Measurements from ENCODE around the gene PFN1.
"Not testable (repeated sequence)": the region's sequence is repeated elsewhere in the genome, so short reads cannot be mapped to it uniquely, and the experiment has no call there.

PFN1 gene

DNA sequence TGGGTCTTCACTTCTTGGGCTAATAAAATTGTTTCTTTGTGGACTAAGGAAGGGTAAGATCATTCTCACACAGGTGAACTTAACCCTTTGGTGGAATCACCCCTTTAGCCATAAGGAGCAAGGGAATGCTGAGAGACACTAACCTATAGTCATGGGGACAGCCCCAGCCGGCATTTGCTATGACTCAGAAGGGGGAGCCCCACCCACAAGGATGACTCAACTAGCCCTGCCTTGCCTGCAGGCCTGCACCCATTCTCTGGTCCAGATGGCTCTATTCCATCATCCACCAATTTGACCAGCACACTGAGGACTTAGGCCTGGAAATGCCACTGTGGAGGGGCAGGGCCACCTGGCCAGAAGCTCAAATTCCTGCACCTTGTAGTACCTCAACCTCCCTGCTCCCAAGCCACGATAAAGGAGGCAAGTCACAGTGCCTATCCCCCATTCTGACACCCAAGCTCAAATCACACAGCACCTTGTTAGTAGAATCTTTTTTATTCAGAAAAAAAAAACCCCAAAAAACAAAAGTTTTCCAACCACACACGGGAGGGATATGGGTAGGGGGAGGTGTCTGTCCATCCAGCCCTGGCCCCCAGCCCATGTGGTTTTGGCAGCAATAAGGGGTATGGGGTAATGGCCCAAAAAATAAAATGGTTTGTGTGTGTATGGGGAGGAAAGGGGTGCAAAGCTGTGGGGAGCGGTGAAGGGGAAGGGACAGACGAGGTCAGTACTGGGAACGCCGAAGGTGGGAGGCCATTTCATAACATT, 3.0 kb downstream of the PFN1 start:
- peak; percentile 84 for DNase-seq

DNA sequence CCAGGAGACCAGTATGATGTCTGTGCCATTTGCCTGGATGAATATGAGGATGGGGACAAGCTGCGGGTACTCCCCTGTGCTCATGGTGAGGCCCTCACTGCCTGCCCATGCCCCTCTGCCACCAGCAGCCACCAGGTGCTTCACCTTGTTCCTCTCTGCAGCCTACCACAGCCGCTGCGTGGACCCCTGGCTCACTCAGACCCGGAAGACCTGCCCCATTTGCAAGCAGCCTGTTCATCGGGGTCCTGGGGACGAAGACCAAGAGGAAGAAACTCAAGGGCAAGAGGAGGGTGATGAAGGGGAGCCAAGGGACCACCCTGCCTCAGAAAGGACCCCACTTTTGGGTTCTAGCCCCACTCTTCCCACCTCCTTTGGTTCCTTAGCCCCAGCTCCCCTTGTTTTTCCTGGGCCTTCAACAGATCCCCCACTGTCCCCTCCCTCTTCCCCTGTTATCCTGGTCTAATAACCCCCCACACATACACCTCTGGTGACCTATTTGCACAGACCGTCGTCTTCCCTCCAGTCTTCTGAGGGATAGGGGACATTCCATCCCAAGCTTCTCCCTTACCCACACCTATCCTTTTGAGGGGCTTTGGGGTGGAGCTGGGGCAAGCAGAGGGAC, 3.7 kb downstream of the PFN1 start:
- no peak for DNase-seq

DNA sequence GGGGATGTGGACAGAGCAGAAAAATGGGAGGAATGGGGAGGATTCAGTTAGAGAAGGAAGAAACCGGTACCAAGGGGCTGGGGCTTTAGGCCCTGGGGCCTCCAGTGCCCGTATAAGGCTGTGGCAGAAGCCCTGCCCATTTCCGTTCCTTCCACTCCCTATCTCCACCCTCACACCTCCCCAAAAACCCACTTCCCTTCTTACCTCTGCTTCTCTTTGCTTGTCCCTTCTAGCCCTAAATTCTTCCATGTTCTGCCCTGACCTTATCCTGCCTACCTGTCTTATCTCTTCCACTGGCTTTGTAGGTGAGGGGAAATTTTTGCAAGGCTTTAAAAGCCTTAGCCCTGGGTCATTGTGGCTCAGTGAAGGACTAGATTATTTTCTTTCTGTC, 4.2 kb downstream of the PFN1 start:
- no peak for DNase-seq

DNA sequence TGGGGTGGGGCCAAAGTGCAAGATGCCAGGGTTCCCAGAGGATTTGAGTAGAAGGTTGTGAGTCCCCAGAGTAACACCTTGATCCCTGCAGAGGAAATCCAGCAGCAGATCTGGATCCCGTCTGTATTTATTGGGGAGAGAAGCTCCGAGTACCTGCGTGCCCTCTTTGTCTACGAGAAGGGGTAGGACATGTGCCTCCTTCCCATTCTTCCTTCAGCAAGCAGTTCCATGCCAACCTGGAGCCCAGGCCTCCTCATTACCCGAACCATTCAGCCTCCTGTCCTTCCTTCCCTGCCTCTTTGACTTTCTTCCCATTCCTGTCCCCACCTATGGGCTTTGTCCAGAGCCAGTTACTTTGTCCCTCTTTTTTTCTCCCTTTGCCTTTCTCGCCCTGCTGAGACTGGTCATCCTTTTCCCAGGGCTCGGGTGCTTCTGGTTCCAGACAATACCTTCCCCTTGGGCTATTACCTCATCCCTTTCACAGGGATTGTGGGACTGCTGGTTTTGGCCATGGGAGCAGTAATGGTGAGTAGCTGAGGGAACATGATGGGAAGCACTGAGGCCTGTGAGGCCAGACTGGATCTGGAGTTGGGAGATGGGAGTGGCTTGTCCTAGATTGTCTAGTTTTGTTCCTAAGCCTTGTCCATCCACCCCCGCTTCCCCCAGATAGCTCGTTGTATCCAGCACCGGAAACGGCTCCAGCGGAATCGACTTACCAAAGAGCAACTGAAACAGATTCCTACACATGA, 5.4 kb downstream of the PFN1 start:
- no peak for DNase-seq

DNA sequence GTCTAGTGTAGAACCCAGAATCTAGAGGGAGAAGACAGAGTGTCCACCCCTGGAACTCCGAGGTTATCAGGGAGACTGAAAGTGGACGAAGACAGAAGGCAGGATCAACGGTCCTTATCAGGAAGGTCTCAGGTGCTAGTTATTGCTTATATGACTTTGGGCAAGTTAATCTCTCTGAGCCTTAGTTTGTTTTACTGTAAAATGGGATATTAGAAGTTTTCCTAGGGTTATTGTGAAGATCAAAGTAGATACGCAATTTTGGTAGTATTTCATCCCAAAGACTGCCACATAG, 7.1 kb downstream of the PFN1 start:
- DNase-seq: no peak

DNA sequence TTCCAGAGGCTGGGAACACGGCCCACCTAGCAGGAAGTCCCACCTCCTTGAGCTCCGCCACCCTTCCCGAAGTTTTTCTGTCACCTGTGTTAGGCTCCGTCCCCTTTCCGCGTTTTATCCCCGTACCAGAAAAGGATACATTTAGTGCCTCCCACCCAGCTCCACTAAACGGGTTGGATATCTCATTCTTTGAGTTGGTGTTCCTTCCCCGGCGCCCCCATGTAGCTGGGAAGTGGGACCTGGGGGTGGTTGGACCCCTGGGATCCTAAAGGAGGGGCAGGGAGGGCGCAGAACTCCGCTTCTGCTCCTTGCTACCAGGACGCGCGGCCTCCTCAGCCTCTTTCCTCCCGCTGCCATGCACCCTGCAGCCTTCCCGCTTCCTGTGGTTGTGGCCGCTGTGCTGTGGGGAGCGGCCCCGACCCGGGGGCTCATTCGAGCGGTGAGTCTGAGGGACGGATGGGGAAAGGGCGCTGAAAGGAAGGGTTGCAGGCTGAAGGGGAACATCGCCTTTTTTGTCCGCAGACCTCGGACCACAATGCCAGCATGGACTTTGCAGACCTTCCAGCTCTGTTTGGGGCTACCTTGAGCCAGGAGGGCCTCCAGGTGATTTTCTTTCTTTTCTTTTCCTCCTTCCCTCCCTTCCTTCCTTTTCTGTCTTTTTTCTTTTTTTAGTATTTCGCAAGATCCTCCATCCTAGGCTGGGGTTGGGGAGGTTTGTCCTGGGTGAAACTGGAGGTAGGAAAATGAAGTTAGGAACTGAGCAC, 7.6 kb downstream of the PFN1 start:
- no peak for DNase-seq

DNA sequence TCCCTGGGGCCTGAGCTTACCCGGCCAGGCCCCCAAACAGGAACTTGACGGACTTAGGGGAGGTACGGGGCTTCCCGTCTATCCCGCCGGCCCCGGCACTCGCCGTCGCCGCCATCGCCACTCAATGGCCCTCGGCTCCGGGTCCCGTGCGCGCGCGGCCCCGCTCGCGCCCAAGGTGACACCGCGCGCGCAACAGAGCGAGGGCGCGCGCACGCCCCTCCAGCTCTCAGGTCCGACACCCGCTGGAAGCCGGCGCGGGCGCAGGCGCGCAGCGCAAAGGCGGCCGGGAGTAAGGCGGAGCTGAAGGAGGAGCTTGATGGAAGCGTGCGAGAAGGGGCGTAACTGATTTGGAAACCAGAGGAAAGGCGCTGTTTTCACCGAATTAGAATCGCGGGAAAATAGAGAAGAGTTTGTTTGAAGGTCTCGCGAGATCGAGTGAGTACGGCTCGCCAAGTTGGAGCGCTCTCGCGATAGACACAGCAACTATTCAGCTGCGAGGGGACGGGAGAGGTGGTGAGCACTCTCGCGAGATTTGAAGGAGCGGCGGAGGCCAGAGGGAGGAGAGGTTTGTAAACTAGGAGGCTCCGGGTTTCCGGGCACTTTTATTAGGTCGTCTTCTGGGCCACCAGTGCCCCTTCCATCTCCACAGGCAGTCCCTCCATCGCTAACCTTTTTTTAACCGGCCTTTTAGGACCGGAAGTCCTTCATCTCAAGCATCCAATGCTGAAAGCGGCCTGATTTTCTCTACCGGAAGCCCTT, 8.4 kb downstream of the PFN1 start, which contains the start of the genes RNF167 and SLC25A11:
Gene RNF167, plus strand, starts transcription at position 473 of the 759 bp plus-strand sequence. CDS start 642 bp downstream, outside the sequence.
Gene SLC25A11, minus strand, starts transcription at position 251 of the 759 bp plus-strand sequence. Its CDS starts 136 bp downstream, at position 115.
- DNase-seq: peak; percentile 89

DNA sequence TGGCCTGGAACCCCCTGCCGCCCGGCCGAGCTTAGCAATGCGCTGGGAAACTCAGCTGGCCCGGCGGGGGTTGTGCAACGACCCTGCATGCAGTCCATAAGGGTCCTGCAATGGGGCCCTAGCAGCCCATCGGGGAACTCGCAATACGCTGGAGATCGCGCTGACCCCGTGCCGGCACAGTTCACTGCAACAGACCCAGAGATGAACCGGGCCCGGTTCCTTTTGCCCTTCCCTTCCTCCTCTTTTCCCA, 8.9 kb downstream of the PFN1 start:
- DNase-seq: no peak

DNA sequence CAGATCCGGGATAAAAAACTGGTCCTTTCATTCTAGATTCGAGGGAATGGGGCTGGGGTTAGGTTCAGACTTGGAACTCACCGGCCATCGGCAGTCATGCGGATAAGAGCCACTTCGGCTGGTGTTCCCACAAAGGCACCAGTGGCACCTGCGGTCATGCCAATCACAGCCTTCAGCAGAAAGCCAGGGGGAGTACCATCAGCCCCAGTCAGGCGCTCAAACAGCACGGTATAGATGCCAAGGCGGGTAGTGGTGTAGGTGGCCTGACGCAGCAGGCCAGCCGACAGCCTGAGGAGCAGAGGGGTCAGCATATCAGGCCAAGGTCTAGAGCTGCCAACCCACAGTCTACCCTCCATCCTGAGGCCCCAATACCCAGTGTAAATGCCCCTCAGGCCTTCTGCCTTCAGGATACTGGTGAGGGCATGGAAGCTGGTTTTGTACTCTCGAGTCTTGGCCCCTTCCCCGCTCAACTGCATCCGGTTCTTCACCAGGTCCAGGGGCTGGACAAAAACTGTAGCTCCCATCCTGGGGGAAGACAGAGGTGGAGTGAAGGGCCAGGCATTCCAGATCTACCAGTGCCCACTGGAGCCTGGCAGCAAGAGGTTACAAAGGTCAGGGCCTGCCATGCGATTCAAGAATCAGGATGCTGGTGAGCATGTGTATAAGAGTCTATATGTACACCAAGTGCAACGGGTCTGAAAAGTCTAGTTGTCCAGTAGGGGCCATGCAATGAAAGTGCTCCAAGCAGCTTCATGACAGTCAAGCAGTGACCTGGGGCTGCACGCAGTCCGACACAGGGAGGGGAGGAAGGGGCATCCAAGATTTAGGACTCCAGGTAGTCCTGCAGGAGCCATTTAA, 9.4 kb downstream of the PFN1 start:
- no peak for DNase-seq

DNA sequence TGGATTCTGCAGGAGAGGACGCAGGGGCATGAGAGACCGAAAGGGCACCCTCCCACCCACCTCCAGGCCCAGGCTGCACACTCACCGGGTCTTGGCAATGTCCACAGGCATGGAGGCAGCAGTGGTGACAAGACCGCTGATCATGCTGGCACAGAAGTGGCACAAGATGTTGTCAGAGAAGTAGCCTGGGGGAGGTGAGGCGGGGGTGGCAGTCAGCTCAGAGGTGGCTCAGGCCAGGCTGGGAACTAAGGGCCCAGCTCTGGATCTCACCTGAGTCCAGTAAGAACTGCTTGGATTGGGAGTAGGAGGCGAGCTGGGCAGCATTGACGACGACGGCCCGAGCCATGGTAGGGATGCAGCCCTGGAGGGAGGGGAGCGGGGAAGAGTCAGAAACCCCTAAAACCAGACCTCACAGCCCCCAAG, 10.2 kb downstream of the PFN1 start:
- DNase-seq: no peak

DNA sequence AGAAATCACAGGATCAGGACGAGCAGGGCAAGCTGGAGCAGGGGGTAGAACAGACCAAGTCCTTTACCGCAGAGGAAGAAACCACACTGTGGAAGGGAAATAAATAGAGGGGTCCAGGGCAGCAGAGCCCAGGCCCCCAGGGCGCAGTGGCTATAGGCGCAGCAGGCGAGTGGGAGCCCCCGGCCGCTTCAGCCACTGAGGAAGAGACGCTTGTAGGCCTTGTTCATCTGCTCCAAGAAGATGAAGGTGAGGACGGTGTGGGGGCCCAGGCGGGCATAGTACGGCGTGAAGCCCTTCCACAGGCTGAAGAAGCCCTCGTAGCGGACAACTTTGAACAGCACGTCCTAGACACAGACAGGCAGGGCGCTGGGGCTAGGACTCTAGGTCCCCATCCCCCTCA, 10.8 kb downstream of the PFN1 start:
- DNase-seq: no peak

DNA sequence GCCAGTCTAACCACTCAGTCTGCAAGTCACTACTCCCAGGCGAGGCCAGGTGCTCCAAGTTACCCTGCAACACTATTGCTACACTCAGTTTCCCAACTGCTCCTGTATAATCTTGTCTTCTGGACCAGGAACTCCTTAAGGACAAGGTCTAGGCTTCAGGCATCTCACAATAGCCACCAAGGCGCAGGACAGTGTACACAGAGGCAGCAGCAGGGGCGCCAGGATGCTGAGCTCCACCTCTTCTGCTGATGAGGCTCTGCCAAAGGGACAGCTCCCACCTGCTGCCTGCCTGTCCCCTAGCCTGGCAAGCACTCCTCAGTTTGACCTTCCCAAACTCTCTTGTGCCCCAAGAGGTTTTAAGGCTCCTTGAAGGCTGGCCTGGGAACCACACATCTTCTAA, 11.9 kb downstream of the PFN1 start:
- no peak for DNase-seq

DNA sequence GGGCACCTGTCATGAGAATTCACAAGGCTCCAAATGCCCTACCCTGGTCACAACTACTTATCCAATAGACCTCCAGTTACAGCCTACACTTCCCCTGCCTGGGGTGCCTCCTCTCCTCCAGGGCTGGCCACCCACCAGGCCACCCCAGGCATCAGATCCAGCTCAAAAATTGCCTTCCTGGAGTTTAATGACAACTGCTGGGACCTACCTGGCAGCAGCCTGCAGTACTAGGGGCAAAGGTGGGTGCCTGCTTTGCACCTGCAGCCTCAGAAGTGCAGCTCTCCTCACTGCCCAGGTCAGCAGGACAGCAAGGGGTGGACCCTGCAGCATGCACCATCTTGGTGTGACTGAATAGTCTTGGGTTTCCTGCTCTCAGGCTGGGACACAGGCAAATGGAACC, 12.7 kb downstream of the PFN1 start:
- no peak for DNase-seq

DNA sequence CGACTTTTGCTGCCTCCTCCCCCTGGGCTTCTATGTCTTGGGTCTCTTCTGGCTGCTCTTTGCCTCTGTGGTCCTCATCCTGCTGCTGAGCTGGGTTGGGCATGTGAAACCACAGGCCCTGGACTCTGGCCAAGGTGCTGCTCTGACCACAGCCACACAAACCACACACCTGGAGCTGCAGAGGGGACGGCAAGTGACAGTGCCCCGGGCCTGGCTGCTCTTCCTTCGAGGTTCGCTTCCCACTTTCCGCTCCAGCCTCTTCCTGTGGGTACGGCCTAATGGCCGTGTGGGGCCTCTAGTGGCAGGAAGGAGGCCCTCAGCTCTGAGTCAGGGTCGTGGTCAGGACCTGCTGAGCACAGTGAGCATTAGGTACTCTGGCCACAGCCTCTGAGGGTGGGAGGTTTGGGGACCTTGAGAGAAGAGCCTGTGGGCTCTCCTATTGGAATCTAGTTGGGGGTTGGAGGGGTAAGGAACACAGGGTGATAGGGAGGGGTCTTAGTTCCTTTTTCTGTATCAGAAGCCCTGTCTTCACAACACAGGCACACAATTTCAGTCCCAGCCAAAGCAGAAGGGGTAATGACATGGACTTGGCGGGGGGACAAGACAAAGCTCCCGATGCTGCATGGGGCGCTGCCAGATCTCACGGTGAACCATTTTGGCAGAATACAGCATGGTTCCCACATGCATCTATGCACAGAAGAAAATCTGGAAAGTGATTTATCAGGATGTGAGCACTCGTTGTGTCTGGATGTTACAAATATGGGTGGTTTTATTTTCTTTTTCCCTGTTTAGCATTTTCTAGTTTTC, 14.0 kb downstream of the PFN1 start:
- no peak for DNase-seq

DNA sequence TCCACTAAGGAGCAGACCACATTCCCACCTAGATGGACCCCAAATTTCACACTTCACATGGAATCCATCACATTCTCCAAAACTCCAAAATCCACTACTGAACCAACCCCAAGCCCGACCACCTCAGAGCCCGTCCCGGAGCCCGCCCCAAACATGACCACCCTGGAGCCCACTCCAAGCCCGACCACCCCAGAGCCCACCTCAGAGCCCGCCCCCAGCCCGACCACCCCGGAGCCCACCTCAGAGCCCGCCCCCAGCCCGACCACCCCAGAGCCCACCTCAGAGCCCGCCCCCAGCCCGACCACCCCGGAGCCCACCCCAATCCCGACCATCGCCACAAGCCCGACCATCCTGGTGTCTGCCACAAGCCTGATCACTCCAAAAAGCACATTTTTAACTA, 14.7 kb downstream of the PFN1 start:
- no peak for DNase-seq

DNA sequence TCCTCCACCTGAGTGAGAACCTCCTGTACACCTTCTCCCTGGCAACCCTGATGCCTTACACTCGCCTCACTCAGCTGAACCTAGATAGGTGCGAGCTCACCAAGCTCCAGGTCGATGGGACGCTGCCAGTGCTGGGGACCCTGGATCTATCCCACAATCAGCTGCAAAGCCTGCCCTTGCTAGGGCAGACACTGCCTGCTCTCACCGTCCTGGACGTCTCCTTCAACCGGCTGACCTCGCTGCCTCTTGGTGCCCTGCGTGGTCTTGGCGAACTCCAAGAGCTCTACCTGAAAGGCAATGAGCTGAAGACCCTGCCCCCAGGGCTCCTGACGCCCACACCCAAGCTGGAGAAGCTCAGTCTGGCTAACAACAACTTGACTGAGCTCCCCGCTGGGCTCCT, 15.6 kb downstream of the PFN1 start:
- DNase-seq: no peak

DNA sequence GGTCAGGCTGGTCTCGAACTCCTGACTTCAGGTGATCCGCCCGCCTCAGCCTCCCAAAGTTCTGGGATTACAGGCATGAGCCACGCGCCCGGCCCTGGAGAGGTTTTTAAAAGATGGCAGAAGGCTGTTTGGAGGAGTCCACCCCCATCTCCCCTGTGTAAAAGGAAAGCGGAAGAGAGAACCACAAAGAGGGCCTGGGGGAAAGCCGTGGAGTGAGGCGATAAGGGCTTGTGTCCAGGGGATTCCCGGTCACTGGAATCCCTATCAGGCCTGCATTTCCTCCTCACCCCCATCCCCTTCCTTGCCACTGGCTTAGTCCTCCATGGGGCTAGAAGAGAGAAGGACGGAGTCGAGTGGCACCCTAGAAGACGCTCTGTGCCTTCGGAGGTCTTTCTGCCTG, 16.4 kb downstream of the PFN1 start, which contains the start of gene GP1BA:
Gene GP1BA, plus strand, starts transcription at position 315 of the 400 bp plus-strand sequence. CDS start 328 bp downstream, outside the sequence.
- no peak for DNase-seq

DNA sequence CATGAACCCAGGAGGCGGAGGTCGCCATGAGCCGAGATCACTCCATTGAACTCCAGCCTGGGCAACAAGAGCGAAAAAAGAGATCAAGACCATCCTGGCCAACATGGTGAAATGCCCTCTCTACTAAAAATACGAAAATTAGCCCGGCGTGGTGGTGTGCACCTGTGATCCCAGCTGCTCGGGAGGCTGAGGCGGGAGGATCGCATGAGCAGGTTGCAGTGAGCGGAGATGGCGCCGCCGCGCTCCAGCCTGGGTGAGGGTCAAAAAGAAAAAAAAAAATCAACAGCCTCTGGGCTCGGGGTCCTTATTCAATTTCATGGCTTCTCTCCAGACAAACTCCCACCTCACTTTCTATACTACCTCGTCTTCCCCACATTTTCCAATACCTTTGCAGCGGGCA, 19.4 kb downstream of the PFN1 start:
- no peak for DNase-seq

DNA sequence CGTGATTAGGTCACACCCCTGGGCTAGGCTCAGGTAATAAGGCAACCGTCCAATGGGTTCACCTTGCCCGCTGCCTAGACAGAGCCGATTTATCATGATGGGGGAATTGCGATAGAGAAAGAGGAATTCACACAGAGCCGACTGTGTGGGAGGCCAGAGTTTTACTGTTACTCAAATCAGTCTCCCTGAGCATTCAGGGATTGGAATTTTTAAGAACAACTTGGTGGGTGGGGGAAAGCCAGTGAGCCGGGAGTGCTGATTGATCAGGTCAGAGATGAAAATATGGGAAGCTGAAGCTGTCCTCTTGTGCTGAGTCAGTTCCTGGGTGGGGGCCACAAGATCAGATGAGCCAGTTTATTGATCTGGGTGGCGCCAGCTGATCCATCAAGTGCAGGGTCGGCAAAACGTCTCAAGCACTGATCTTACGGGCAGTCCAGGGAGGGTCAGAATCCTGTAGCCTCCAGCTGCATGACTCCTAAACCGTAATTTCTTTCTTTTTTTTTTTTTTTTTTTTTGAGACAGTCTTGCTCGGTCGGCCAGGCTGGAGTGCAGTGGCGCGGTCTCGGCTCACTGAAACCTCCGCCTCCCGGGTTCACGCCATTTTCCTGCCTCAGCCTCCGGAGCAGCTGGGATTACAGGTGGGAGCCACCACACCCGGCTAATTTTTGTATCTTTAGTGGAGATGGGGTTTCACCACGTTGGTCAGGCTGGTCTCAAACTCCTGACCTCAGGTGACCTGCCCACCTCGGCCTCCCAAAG, 21.6 kb downstream of the PFN1 start:
- not testable (repeated sequence) for DNase-seq

DNA sequence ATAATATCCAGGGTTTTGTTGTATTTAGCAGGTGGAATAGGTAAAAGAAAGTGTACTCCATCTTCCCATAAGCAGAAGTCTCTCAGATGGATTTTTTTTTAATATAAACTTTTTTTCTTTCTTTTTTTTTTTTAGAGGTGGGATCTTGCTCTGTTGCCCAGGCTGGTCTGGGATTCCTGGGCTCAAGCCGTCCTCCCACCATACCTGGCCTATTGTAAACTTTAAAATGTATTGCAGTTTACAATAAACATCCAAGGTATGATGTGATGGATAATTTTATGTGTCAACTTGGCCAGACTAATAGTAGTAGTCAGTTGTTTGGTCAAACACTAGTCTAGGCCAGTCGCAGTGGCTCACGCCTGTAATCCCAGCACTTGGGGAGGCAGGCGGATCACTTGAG, 27.0 kb downstream of the PFN1 start:
- no peak for DNase-seq
